Measurements from ENCODE around the gene COX6B2. TPM values are rescaled to one million over a fixed set of nuclear protein-coding genes. Genes with fewer than 3 reads are reported as not detected.

The COX6B2 gene
- total RNA-seq, 4 donors from 2014 or later, result not detected

- ATAC-seq, result no peak
- Histone ChIP-seq H3K27me3 (peaks cover 11% of the 10 kb centered on the region), H3K4me1 (no peaks in the 10 kb centered on the region), H3K27ac (no peak overlapping the region), H3K9me3 (no peaks in the 10 kb centered on the region), H3K4me3 (no peak overlapping the region), H3K36me3 (peaks cover 0 to 43% of the 10 kb centered on the region in 2 donors)
- TF ChIP-seq CTCF (IDR thresholded peaks at IDR 0.05) (no peak), POLR2A (IDR thresholded peaks at IDR 0.05) (no peak), EP300 (IDR thresholded peaks at IDR 0.05) (no peak), POLR2AphosphoS5 (IDR thresholded peaks at IDR 0.05) (no peak)
- WGBS, 2 donors (ENCODE audit: low coverage in 1 of 2), result no CpG with 5 or more reads among the region's 9 CpGs
These were observed 43.1 kb downstream of the COX6B2 start for GRCh38 chr19:55311397-55311796.

- WGBS, 2 donors (ENCODE audit: low coverage in 1 of 2), result 73 to 90% methylated on average over 2 of the region's 7 CpGs
- H3K4me1 ChIP-seq, result no peaks in the 10 kb centered on the region
- H3K9me3 ChIP-seq, result no peaks in the 10 kb centered on the region
- H3K36me3 ChIP-seq, result peaks cover 0 to 52% of the 10 kb centered on the region in 2 donors
- H3K4me3 ChIP-seq, result no peak overlapping the region
- peaks cover 11% of the 10 kb centered on the region for H3K27me3 ChIP-seq
- no peak for ATAC-seq
- TF ChIP-seq EP300 (IDR thresholded peaks at IDR 0.05) (no peak), POLR2AphosphoS5 (IDR thresholded peaks at IDR 0.05) (no peak), CTCF (IDR thresholded peaks at IDR 0.05) (no peak), POLR2A (IDR thresholded peaks at IDR 0.05) (no peak)
- no peak overlapping the region for H3K27ac ChIP-seq
These were observed 44.0 kb downstream of the COX6B2 start for GRCh38 chr19:55310498-55310897.

- Histone ChIP-seq H3K27ac (no peak overlapping the region), H3K4me3 (no peak overlapping the region), H3K27me3 (peaks cover 6% of the 10 kb centered on the region), H3K4me1 (no peaks in the 10 kb centered on the region), H3K9me3 (no peaks in the 10 kb centered on the region), H3K36me3 (peaks cover 0 to 61% of the 10 kb centered on the region in 2 donors)
- no peak for ATAC-seq
- TF ChIP-seq CTCF (IDR thresholded peaks at IDR 0.05), result no peak
- TF ChIP-seq EP300 (IDR thresholded peaks at IDR 0.05), result no peak
- no peak for TF ChIP-seq POLR2A (IDR thresholded peaks at IDR 0.05)
- no peak for TF ChIP-seq POLR2AphosphoS5 (IDR thresholded peaks at IDR 0.05)
- WGBS, 2 donors (ENCODE audit: low coverage in 1 of 2), result 97% methylated on average over 5 of the region's 5 CpGs; no CpG with 5 or more reads in 1 of the 2 donors
These were observed 45.1 kb downstream of the COX6B2 start for GRCh38 chr19:55309448-55309847.

- peaks cover 0 to 73% of the 10 kb centered on the region in 2 donors for H3K36me3 ChIP-seq
- no peak for ATAC-seq
These were observed 46.2 kb downstream of the COX6B2 start for GRCh38 chr19:55308281-55308680.

More at GRCh38 chr19:55308281-55308680, 46.2 kb downstream of the COX6B2 start:
- Histone ChIP-seq H3K9me3 (no peaks in the 10 kb centered on the region), H3K27me3 (no peaks in the 10 kb centered on the region), H3K4me1 (no peaks in the 10 kb centered on the region), H3K4me3 (no peak overlapping the region), H3K27ac (no peak overlapping the region)
- 90% methylated on average over 8 of the region's 11 CpGs; no CpG with 5 or more reads in 1 of the 2 donors for WGBS, 2 donors (ENCODE audit: low coverage in 1 of 2)
- no peak for TF ChIP-seq EP300 (IDR thresholded peaks at IDR 0.05)
- TF ChIP-seq CTCF (IDR thresholded peaks at IDR 0.05), result no peak
- no peak for TF ChIP-seq POLR2A (IDR thresholded peaks at IDR 0.05)
- TF ChIP-seq POLR2AphosphoS5 (IDR thresholded peaks at IDR 0.05), result no peak
